22Rv1 (cell line): Measurements from ENCODE around the gene ACBD5.

Experiments used
- ZFX ChIP-seq: fragments of 450-650 bp; IDR thresholded peaks from 2 replicates; pipeline ENCODE4 v1.6.1; 2017; ENCODE audit warnings: antibody characterized with exemption, borderline replicate concordance
- TF ChIP-seq, protein P1 (sequence below): fragments of 450-650 bp; IDR thresholded peaks from 2 replicates; pipeline ENCODE4 v1.5.1; 2017; ENCODE audit warnings: mild to moderate bottlenecking

DNA sequence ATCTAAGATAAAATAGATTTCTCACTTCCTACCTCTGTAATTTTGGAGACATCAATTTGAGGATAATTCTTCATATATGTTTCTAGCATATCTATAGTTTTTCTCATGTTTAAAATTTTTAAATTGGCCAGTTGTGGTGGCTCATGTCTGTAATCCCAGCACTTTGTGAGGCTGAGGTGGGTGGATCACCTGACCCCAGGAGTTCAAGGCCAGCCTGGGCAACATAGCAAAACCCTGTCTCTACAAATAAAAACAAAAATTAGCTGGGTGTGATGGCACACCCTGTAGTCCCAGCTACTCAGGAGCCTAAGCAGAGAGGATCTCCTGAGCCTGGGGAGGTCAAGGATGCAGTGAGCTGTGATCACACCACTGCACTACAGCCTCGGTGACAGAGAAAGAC is 4.9 kb downstream of the ACBD5 start:
- TF ChIP-seq, protein P1, sequence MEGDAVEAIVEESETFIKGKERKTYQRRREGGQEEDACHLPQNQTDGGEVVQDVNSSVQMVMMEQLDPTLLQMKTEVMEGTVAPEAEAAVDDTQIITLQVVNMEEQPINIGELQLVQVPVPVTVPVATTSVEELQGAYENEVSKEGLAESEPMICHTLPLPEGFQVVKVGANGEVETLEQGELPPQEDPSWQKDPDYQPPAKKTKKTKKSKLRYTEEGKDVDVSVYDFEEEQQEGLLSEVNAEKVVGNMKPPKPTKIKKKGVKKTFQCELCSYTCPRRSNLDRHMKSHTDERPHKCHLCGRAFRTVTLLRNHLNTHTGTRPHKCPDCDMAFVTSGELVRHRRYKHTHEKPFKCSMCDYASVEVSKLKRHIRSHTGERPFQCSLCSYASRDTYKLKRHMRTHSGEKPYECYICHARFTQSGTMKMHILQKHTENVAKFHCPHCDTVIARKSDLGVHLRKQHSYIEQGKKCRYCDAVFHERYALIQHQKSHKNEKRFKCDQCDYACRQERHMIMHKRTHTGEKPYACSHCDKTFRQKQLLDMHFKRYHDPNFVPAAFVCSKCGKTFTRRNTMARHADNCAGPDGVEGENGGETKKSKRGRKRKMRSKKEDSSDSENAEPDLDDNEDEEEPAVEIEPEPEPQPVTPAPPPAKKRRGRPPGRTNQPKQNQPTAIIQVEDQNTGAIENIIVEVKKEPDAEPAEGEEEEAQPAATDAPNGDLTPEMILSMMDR: no peak
- TF ChIP-seq ZFX: no peak
